Measurements from ENCODE around the gene CALHM4.

CALHM4 gene

DNA sequence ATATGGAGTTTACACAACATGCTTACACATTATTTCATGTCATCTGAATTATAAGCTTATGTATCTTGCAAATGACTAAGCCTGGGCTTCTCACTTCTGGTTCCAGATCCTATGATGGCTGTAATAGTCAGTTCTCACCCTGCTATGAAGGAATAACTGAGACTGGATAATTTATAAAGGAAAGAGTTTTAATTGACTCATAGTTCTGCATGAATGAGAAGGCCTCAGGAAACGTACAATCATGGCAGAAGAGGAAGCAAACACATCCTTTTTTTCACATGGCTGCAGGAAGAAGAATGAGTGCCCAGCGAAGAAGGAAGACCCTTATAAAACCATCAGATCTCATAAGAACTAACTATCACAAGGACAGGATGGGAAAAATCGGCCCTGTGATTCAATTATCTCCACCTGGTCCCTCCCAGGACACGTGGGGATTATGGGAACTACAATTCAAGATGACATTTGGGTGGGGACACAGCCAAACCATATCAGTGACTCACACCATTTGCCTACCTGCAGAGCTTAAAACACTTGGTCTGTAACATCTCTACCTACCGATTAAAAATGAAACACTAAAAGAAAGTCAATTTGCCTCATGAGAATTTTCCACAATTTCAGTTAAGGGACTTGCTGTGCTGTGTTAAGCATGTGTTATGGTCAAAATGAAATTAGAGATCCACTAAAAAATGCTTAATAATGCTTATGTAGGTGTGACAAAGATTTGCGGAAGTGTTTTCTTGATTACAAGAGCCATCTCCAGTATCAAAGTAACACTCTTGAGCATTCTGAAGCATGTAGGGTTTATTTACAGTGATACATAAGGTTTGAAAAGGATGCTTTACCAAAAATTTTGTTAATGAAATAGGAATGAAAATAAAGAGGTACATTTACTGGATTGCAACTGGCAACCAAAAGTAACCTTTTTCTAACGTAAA is 15.5 kb downstream of the CALHM4 start:
- Histone ChIP-seq H3K27me3 (replicated peaks; ENCODE audit: control insufficient read depth, insufficient read depth, low read length) (no peaks in the 10 kb centered on the region), H3K4me3 (replicated peaks; ENCODE audit: low read depth, low read length) (no peak overlapping the region), H3K36me3 (ENCODE audit: control insufficient read depth, insufficient read depth, low read length) (no peaks in the 10 kb centered on the region)
- DNase-seq (ENCODE audit: extremely low read depth, insufficient read length), result no peak
- TF ChIP-seq, protein P1, sequence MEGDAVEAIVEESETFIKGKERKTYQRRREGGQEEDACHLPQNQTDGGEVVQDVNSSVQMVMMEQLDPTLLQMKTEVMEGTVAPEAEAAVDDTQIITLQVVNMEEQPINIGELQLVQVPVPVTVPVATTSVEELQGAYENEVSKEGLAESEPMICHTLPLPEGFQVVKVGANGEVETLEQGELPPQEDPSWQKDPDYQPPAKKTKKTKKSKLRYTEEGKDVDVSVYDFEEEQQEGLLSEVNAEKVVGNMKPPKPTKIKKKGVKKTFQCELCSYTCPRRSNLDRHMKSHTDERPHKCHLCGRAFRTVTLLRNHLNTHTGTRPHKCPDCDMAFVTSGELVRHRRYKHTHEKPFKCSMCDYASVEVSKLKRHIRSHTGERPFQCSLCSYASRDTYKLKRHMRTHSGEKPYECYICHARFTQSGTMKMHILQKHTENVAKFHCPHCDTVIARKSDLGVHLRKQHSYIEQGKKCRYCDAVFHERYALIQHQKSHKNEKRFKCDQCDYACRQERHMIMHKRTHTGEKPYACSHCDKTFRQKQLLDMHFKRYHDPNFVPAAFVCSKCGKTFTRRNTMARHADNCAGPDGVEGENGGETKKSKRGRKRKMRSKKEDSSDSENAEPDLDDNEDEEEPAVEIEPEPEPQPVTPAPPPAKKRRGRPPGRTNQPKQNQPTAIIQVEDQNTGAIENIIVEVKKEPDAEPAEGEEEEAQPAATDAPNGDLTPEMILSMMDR (IDR thresholded peaks at IDR 0.05; ENCODE audit: insufficient read depth, low read length, poor library complexity, severe bottlenecking), result no peak

DNA sequence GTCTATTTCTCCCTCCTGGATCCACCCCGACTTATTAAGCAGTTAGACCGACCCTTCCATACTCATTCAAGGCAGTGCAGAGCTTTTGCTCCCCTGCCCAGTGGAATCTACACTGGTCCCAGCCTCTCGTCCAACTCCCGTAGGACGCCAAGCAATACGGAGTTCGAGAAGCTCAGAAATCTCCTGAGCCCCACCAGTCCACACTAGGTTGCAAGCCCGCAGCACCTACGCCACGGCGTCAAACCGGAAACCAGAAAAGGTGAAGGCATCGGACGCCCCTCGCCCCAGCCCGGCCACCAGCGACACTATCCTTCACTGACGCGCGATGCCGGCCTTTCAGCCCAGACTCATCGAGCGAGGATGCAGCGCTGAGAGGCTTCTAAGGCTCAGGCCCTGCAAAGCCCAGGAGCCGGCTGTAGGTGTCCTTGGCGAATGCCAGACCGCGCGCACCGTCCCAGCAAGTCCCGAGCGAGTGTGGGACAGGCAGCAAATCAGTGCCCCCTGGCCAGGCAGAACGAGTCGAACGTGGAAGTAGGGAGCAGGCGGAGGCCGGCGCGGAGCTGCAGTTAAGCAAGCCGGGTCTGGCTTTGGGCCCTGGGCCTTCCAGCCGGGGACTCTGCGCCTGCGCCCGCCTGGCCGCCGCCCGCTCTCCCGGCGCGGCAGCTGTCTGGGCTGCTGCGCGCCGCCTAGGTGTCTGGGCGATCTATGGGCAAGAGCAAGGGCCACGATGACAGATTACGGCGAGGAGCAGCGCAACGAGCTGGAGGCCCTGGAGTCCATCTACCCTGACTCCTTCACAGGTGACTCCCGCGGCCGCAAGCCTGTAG is 17.5 kb downstream of the CALHM4 start, which contains the start of gene RWDD1:
TSS of gene RWDD1 (plus strand) at position 649 of the 827 bp plus-strand sequence. CDS start at position 728, 79 bp downstream.
- TF ChIP-seq, protein P1 (IDR thresholded peaks at IDR 0.05; ENCODE audit: insufficient read depth, low read length, poor library complexity, severe bottlenecking), result no peak
- Histone ChIP-seq H3K4me3 (replicated peaks; ENCODE audit: low read depth, low read length) (peak within 1 kb of the TSS; percentile 75), H3K27me3 (replicated peaks; ENCODE audit: control insufficient read depth, insufficient read depth, low read length) (no peaks in the 10 kb centered on the region), H3K36me3 (ENCODE audit: control insufficient read depth, insufficient read depth, low read length) (no peaks in the 10 kb centered on the region)
- peak; percentile 97 for DNase-seq (ENCODE audit: extremely low read depth, insufficient read length)

DNA sequence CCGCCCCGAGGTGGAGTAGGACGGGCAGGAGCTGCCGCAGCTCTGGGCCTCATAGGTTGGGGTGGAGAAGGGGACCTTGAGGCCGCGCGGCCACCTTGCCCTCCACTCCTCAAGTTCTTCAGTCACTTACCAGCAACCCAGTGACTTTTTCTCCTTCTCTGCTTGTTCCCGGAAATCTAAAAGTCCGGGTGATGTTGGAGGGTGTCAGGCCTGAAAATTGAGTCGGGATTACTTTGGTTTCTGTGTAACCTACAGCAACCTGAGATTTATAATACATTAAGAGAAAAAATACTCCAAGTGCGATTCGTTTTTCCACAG is 18.1 kb downstream of the CALHM4 start:
- no peak for DNase-seq (ENCODE audit: extremely low read depth, insufficient read length)
- TF ChIP-seq, protein P1 (IDR thresholded peaks at IDR 0.05; ENCODE audit: insufficient read depth, low read length, poor library complexity, severe bottlenecking), result no peak
- no peaks in the 10 kb centered on the region for H3K27me3 ChIP-seq (replicated peaks; ENCODE audit: control insufficient read depth, insufficient read depth, low read length)
- H3K36me3 ChIP-seq (ENCODE audit: control insufficient read depth, insufficient read depth, low read length), result peaks cover under 1% of the 10 kb centered on the region
- peak overlapping the region; percentile 75 for H3K4me3 ChIP-seq (replicated peaks; ENCODE audit: low read depth, low read length)

DNA sequence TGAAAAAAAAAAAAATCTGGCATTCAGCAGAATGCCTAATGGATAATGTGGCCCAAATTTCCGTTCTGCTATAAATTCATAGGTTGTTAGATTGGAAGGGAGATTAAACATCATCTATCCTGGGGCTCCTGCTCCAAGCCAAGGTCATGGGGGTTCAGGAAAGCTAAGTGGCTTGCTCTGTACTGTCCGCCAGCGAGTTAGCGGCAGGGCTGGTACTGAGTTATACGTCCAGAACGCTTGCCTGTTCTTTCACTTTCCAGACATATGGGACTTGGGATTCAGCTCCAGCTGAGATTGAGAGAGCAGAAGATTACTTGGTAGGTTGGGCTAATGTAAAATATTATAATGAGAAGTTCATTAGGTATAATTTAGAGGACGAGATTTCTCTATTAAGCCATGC is 18.6 kb downstream of the CALHM4 start:
- TF ChIP-seq, protein P1 (IDR thresholded peaks at IDR 0.05; ENCODE audit: insufficient read depth, low read length, poor library complexity, severe bottlenecking), result no peak

DNA sequence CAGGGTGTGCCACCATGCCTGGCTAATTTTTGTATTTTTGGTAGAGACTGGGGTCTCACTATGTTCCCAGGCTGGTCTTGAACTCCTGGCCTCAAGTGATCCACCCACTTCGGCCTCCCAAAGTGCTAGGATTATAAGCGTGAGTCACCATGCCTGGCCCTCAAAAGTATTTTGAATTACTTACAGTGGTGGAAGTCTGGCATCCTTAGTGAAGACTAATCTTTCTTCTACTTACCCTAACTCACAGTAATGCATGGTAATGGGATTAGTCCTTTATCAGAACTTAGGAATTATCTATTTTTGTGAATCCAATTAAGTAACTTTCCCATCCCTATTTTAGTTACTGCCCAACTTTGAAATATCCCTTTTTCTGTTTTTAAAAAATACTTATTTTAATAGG is 21.7 kb downstream of the CALHM4 start:
- H3K27me3 ChIP-seq (replicated peaks; ENCODE audit: control insufficient read depth, insufficient read depth, low read length), result no peaks in the 10 kb centered on the region
- DNase-seq (ENCODE audit: extremely low read depth, insufficient read length), result no peak
- TF ChIP-seq, protein P1 (IDR thresholded peaks at IDR 0.05; ENCODE audit: insufficient read depth, low read length, poor library complexity, severe bottlenecking), result no peak
- H3K36me3 ChIP-seq (ENCODE audit: control insufficient read depth, insufficient read depth, low read length), result peaks cover 2% of the 10 kb centered on the region
- H3K4me3 ChIP-seq (replicated peaks; ENCODE audit: low read depth, low read length), result no peak overlapping the region

More for the DNA sequence above, 18.6 kb downstream of the CALHM4 start:
- Histone ChIP-seq H3K4me3 (replicated peaks; ENCODE audit: low read depth, low read length) (peak overlapping the region; percentile 75), H3K36me3 (ENCODE audit: control insufficient read depth, insufficient read depth, low read length) (peaks cover 2% of the 10 kb centered on the region), H3K27me3 (replicated peaks; ENCODE audit: control insufficient read depth, insufficient read depth, low read length) (no peaks in the 10 kb centered on the region)
- no peak for DNase-seq (ENCODE audit: extremely low read depth, insufficient read length)
